Measurements from ENCODE around the gene STK10. TPM values are rescaled to one million over a fixed set of nuclear protein-coding genes. Genes with fewer than 3 reads are reported as not detected.

STK10 gene
- polyA plus RNA-seq, 1 donor: 28.1 TPM

- peak; percentile 97 for DNase-seq
Measured at GRCh38 chr5:172006321-172007174, 181.5 kb downstream of the STK10 start, which contains the start of gene FBXW11. FBXW11 (minus strand) TSS chr5:172006638; CDS start chr5:172006502, 136 bp downstream.

DNA sequence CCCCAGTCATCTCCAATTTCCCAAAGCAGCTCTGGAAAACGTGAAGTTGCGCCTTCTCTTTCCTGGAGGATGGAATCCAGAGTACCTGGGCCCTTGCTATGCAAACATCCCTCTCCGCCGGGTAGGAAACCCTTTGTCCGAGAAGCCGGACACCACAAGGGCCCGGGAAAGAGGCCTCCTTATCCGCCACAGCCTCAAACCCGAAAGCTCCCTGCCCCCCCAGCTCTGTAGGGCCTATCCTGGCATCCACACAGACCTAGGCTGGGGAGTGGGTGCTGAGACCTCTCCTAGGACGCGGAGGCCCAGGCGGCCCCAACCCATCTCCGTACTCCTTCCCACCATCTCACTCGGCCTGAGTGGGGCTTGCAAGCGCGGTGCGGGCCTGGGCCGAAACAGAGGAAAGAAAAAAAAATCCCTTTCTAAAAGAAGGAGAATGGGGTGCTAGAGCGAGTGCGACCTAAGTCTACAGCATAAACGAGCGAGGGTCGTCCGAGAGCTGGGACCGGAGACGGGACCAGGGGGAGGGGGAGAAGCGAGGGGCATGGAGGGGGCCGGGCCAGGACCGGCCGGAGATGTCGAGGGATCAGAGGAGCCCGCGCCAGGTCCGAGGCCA, 182.2 kb downstream of the STK10 start:
- DNase-seq: no peak

DNA sequence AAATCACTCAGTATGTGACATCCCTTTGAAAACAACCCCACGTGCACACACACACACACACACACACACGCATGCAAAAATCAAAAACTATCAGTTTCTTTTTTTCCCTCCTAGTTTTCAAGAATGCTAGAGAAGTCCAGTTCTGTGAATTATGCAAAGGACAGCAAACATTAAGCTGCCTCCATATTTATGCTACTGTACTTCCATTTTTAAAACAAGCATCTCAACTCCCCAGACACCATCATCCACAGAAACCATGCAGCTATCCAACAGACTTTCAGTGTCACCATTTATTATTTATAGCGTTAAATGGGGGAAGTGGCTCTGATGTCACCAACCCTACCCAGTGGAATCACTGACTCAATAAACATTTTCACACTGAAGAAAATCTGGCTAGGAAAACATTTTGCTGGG, 183.2 kb downstream of the STK10 start:
- peak; percentile 15 for DNase-seq

- no peak for DNase-seq
Measured at GRCh38 chr5:172003746-172004145, 184.3 kb downstream of the STK10 start.

DNA sequence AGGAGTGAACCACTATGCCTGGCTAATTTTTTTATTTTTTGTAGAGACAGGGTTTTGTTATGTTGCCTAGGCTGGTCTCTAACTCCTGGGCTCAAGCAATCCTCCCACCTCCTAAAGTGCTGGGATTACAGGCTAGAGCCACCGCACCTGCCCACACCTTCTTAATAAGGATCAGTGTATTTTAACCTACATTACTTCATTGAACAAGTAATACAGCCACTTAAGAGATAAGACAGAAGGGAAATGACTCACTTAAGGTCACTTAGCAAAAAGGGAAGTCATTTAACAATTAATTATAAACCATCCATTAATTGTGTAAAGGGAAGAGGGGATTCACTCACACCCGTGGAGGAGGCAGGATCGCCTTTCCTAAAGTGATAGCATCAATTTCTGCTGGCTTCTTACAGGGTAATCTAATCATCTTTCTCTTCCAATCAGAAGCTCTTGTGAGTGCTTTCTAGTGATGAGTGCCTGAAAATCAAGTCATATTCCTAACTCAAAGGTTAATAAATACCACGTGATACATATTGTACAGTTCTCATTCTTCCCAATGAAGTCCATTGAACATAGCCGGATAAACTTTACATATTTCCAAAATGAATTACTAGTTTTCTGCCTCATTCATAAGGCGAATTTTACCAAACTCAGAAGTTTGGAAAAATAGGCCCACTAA, 185.0 kb downstream of the STK10 start:
- DNase-seq: no peak

DNA sequence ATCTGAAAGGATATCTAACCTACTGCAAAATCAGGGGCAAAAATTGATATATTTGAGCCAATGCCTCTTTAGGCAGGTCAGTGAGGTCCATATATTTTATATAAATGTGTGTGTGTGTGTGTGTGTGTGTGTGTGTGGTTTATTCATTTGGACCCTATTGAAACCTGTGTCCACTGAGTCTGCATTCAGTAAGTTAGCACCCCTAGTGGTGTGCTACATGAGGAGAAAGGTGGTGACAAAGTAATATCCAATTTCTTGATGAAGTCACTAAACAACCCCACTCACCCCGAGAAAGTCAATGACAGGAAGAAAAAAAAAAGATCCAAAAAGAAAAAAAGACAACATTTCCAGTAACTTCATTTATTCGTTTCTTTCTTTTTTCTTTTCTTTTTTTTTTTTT, 185.7 kb downstream of the STK10 start:
- no peak for DNase-seq

GRCh38 chr5:171999877-172000276, 188.1 kb downstream of the STK10 start:
- no peak for DNase-seq

- DNase-seq: no peak
Measured at GRCh38 chr5:171999100-171999499, 188.9 kb downstream of the STK10 start.

- DNase-seq: no peak
Measured at GRCh38 chr5:171997011-171997410, 191.0 kb downstream of the STK10 start.

GRCh38 chr5:171992813-171993212, 195.2 kb downstream of the STK10 start:
- DNase-seq: no peak

- DNase-seq: no peak
Measured at GRCh38 chr5:171992305-171992704, 195.7 kb downstream of the STK10 start.

Other genes starting within 250 kb of the STK10 start
- 34.5 TPM for gene FBXW11, start 181.6 kb downstream of the STK10 start, polyA plus RNA-seq (ENCODE audit: insufficient read length)
- gene EFCAB9, start 5.9 kb upstream of the STK10 start, polyA plus RNA-seq (ENCODE audit: insufficient read length): not detected
- gene UBTD2, start 95.5 kb upstream of the STK10 start, polyA plus RNA-seq (ENCODE audit: insufficient read length): 55.2 TPM